ENCODE results near the gene KLF12. TPM values are rescaled to one million over a fixed set of nuclear protein-coding genes. Genes with fewer than 3 reads are reported as not detected.
A peak's percentile ranks its signal among the peaks of the same experiment; 100 is the strongest.

The KLF12 gene
- total RNA-seq, 4 donors from 2014 or later = 2.4 to 14.5 (median 3.9) TPM

DNA sequence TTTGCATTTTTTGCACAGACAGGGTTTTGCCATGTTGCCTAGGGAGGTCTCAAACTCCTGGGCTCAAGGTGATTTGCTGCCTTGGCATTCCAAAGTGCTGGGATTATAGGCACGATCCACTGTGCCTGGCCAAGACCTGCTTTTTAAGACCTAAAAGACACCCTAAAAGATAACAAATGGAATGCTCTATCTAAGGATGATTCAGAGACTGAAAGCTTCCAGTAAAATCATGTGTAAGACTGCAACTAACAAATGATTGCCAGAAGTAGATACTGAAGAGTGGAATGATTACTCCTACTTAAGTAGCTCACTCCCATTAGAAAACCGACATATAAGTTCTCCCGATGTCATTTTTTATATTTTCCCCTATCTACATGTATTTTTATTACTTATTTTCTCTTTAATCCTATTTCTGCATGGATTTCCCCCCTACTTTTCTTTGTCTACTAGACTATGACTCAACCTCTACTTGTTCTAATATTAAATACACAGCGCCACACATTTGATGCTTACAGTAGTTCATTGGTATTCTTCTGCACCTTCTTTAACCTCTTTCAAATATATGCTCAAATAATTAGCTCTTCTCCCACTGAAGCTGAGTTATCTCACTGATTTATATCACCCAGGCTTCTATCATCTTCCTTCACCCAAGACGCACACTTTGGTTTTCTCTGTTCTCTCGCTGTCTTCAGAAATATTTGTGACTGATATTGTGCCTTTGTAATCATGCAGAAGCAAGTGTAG is 32.2 kb upstream of the KLF12 start:
- ATAC-seq (ENCODE audit: low FRiP score) = peak; percentile 86
- TF ChIP-seq, protein P1, sequence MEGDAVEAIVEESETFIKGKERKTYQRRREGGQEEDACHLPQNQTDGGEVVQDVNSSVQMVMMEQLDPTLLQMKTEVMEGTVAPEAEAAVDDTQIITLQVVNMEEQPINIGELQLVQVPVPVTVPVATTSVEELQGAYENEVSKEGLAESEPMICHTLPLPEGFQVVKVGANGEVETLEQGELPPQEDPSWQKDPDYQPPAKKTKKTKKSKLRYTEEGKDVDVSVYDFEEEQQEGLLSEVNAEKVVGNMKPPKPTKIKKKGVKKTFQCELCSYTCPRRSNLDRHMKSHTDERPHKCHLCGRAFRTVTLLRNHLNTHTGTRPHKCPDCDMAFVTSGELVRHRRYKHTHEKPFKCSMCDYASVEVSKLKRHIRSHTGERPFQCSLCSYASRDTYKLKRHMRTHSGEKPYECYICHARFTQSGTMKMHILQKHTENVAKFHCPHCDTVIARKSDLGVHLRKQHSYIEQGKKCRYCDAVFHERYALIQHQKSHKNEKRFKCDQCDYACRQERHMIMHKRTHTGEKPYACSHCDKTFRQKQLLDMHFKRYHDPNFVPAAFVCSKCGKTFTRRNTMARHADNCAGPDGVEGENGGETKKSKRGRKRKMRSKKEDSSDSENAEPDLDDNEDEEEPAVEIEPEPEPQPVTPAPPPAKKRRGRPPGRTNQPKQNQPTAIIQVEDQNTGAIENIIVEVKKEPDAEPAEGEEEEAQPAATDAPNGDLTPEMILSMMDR (IDR thresholded peaks at IDR 0.05) = no peak
- no peak for DNase-seq (ENCODE audit: low spot score)

DNA sequence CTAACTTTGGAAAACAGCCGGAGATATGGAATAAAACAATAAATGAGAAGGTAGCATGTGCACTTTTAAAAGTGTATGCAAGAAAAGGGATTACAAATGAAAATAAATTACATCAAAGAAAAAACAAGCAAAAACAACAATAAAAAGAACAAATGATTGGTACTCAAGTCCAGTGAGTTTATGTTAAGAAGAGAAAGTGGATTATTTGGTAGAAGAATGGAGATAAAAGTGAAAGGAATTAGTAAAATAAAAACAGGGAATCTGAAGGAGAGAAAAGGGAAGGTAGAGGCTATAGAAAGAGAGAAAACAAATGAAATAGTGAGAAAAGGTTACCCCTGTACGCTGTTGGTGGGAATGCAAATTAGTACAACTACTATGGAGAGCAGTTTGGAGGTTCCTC is 28.6 kb upstream of the KLF12 start:
- no peak for DNase-seq (ENCODE audit: low spot score)
- ATAC-seq (ENCODE audit: low FRiP score) = no peak
- TF ChIP-seq, protein P1 (IDR thresholded peaks at IDR 0.05) = no peak

DNA sequence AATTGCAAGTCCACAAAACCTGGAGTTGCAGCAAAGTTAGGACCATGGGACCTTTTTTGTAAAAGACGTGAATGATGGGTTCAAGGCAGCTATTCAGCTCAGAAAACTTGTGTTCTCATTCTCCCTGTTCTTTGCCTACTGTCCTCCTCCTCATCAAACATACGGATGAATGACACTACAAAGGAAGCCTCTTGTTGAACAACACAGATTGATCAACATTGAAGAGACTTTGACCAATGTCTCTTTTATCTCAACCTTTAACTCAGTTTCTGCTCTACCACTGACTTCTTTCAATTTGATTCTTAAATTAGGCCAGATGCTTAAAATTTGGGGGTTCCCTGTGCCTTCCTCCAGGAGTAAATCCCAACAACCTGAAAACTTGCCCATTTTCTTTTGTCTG is 27.9 kb upstream of the KLF12 start:
- DNase-seq (ENCODE audit: low spot score) = no peak
- ATAC-seq (ENCODE audit: low FRiP score) = no peak
- TF ChIP-seq, protein P1 (IDR thresholded peaks at IDR 0.05) = no peak

DNA sequence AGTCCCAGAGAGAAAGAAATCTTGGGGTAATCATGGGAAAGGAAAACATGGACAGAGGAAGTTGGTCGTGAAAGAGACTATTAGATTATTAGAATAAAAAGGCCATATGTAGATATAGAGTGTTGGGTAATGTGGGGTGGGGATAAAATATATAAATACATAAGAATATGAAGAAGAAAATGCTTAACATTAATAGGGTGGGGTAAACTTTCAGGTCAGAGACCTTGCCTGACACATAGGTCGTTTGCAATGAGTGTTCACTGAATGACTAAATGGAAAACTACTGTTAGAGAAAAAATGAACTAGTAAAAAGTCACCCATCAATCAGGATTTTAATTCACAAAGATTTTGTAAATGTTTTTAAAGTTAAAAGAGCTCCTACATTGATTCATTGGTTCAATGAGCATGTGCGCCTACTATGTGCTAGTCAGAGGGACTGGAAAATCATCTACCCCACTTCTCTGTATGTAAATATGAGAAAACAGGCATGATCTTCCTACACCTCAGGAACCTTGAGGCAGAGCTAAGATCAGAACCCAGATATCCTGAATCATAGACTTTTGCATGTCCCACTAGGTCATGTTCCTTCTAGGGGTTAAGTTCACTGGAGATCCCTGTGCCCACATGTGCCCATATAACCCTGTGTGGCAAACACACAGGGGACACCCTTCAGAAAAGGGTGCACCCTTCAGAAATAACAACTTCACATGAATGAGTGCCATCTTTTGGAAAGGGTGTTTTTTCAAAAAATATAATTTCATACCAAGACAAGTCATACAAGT is 24.6 kb upstream of the KLF12 start:
- no peak for DNase-seq (ENCODE audit: low spot score)
- ATAC-seq (ENCODE audit: low FRiP score) = no peak
- TF ChIP-seq, protein P1 (IDR thresholded peaks at IDR 0.05) = no peak

DNA sequence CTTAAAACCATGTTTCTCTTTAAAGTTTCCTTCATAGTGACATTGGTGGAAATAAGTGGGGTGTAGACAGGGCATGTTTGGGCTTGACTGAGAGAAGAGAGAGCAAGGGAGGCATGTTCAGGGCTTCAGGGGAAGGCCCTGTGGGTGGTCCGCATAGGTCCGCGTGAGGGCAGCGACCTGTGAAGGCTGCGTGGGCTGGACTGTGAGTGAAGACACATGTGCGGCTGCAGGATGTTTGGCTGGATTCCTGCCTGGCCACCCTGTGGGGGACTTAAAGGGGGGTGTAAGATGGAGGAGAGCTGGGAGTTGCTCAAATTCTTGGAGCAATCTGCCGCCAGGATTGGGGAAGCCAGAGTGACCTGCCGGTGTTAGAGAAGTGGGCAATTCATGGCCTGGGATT is 23.8 kb upstream of the KLF12 start:
- ATAC-seq (ENCODE audit: low FRiP score) = no peak
- TF ChIP-seq, protein P1 (IDR thresholded peaks at IDR 0.05) = no peak
- DNase-seq (ENCODE audit: low spot score) = no peak

DNA sequence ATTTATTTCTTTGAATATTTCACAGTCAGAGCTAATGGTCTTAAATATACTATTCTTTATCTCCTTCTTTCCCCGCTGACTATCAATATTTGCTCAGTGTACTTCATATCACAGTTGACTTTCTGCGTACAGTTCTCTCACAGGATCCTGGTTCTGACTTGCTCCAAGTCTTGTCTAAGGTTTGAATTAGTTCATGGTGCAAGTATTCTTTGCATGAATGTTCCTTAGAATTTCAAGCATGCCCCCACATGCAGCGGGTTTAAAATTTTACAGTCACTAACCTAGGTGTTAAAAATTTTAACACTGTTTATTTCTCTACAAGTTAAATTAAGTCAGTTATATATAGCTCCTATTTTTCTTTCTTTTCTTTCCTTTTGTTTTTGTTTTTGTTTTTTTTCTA is 20.8 kb upstream of the KLF12 start:
- DNase-seq (ENCODE audit: low spot score) = no peak
- no peak for ATAC-seq (ENCODE audit: low FRiP score)
- TF ChIP-seq, protein P1 (IDR thresholded peaks at IDR 0.05) = no peak
